ENCODE results near the gene MICAL3. TPM values are rescaled to one million over a fixed set of nuclear protein-coding genes. Genes with fewer than 3 reads are reported as not detected.
"Not testable (repeated sequence)": the region's sequence is repeated elsewhere in the genome, so short reads cannot be mapped to it uniquely, and the experiment has no call there.

MICAL3 gene
- total and polyA plus RNA-seq, 9 donors = 21.9 to 50.1 (median 32.2) TPM

- no peaks in the 10 kb centered on the region for H3K36me3 ChIP-seq (ENCODE audit: control insufficient read depth, insufficient read depth, low read length)
- peaks cover 4% of the 10 kb centered on the region for H3K27me3 ChIP-seq (ENCODE audit: control insufficient read depth, insufficient read depth, low read length)
- no peak for DNase-seq
- no peak overlapping the region for H3K4me3 ChIP-seq (ENCODE audit: low read length)
- no peak overlapping the region for H3K27ac ChIP-seq (ENCODE audit: low read length)
- peaks cover 22% of the 10 kb centered on the region for H3K4me1 ChIP-seq (ENCODE audit: control insufficient read depth, insufficient read depth, low read length)
- WGBS (ENCODE audit: insufficient coverage) = 43% methylated on average over 1 of the region's 3 CpGs
- H3K9me3 ChIP-seq (replicated peaks; ENCODE audit: control insufficient read depth, low read depth, low read length) = no peaks in the 10 kb centered on the region
These were observed 44.1 kb upstream of the MICAL3 start for GRCh38 chr22:18068381-18068988.

DNA sequence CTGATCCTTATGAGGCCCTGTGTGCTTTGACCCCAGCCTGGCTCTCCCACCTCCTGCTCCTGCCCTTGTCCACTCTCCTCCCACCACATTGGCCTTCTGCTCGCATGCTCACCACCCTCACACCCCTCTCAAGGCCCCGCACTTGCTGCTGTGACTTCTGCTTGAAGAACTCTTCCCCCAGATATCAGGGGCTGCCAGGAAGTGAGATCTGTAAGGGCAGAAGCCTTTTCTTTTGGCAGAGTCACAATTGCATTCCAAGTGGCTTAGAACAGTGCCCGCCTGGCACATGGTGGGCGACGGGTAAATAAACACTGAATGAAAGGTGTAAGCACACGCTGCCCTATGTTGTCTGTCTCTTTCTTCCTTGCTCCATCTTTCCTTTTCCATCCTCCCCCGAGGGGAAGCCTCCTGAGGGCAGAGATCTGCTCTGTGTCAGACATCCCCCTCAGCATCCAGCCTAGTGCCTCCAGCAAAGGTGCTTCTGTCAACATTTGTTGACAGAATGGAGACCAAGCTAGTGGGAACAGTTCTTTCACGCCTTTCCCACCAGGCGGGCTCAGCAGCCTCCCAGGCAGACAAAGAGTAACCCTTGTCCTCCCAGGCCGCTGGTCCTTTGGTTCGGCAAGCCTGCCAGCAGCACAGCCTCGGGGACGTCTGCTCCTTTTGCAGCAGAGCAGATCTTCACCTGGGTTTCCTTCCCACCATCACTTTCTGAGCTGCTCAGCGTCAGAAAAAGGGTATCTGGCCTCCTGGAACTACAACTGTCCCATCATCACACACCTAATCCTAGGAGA, 43.4 kb upstream of the MICAL3 start:
- Histone ChIP-seq H3K4me3 (ENCODE audit: low read length) (no peak overlapping the region), H3K27me3 (ENCODE audit: control insufficient read depth, insufficient read depth, low read length) (peaks cover 6% of the 10 kb centered on the region), H3K36me3 (ENCODE audit: control insufficient read depth, insufficient read depth, low read length) (no peaks in the 10 kb centered on the region), H3K27ac (ENCODE audit: low read length) (no peak overlapping the region), H3K4me1 (ENCODE audit: control insufficient read depth, insufficient read depth, low read length) (peaks cover 27% of the 10 kb centered on the region), H3K9me3 (replicated peaks; ENCODE audit: control insufficient read depth, low read depth, low read length) (no peaks in the 10 kb centered on the region)
- 49% methylated on average over 12 of the region's 14 CpGs for WGBS (ENCODE audit: insufficient coverage)
- no peak for DNase-seq

DNA sequence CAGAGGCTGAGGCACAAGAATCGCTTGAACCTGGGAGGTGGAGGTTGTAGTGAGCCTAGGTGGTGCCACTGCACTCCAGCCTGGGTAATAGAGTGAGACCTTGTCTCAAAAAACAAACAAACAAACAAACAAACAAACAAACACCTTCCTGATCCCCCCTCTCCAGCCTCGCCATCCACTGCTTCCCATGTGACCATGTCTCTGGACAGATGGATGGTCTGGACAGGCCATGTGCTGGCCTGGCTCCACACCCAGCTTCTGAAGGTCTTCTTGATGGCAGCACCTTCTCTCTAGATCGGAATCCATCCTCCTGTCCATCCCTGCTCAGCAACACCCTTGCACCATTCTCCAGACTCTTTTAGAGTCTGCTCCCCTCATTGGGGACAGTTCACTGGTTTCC, 42.8 kb upstream of the MICAL3 start:
- Histone ChIP-seq H3K27me3 (ENCODE audit: control insufficient read depth, insufficient read depth, low read length) (peaks cover 6% of the 10 kb centered on the region), H3K9me3 (replicated peaks; ENCODE audit: control insufficient read depth, low read depth, low read length) (no peaks in the 10 kb centered on the region), H3K36me3 (ENCODE audit: control insufficient read depth, insufficient read depth, low read length) (no peaks in the 10 kb centered on the region), H3K4me3 (ENCODE audit: low read length) (no peak overlapping the region), H3K27ac (ENCODE audit: low read length) (no peak overlapping the region), H3K4me1 (ENCODE audit: control insufficient read depth, insufficient read depth, low read length) (peaks cover 27% of the 10 kb centered on the region)
- 89% methylated on average over 2 of the region's 3 CpGs for WGBS (ENCODE audit: insufficient coverage)
- no peak for DNase-seq

GRCh38 chr22:18066181-18066859, 42.0 kb upstream of the MICAL3 start:
- no peak overlapping the region for H3K27ac ChIP-seq (ENCODE audit: low read length)
- H3K36me3 ChIP-seq (ENCODE audit: control insufficient read depth, insufficient read depth, low read length) = no peaks in the 10 kb centered on the region
- no peak overlapping the region for H3K4me3 ChIP-seq (ENCODE audit: low read length)
- no peak for DNase-seq
- H3K9me3 ChIP-seq (replicated peaks; ENCODE audit: control insufficient read depth, low read depth, low read length) = no peaks in the 10 kb centered on the region
- H3K4me1 ChIP-seq (ENCODE audit: control insufficient read depth, insufficient read depth, low read length) = peaks cover 24% of the 10 kb centered on the region
- H3K27me3 ChIP-seq (ENCODE audit: control insufficient read depth, insufficient read depth, low read length) = peaks cover 6% of the 10 kb centered on the region
- WGBS (ENCODE audit: insufficient coverage) = 48% methylated on average over 4 of the region's 12 CpGs

GRCh38 chr22:18065256-18065655, 40.9 kb upstream of the MICAL3 start:
- WGBS (ENCODE audit: insufficient coverage) = 63% methylated on average over 8 of the region's 9 CpGs
- no peak overlapping the region for H3K4me3 ChIP-seq (ENCODE audit: low read length)
- H3K27ac ChIP-seq (ENCODE audit: low read length) = no peak overlapping the region
- H3K9me3 ChIP-seq (replicated peaks; ENCODE audit: control insufficient read depth, low read depth, low read length) = no peaks in the 10 kb centered on the region
- peaks cover 21% of the 10 kb centered on the region for H3K4me1 ChIP-seq (ENCODE audit: control insufficient read depth, insufficient read depth, low read length)
- H3K36me3 ChIP-seq (ENCODE audit: control insufficient read depth, insufficient read depth, low read length) = no peaks in the 10 kb centered on the region
- DNase-seq = no peak
- H3K27me3 ChIP-seq (ENCODE audit: control insufficient read depth, insufficient read depth, low read length) = peaks cover 6% of the 10 kb centered on the region

- H3K27me3 ChIP-seq (ENCODE audit: control insufficient read depth, insufficient read depth, low read length) = peaks cover 6% of the 10 kb centered on the region
- no peak for DNase-seq
- 72% methylated on average over 5 of the region's 7 CpGs for WGBS (ENCODE audit: insufficient coverage)
- no peaks in the 10 kb centered on the region for H3K36me3 ChIP-seq (ENCODE audit: control insufficient read depth, insufficient read depth, low read length)
- no peak overlapping the region for H3K4me3 ChIP-seq (ENCODE audit: low read length)
- H3K27ac ChIP-seq (ENCODE audit: low read length) = no peak overlapping the region
- peaks cover 21% of the 10 kb centered on the region for H3K4me1 ChIP-seq (ENCODE audit: control insufficient read depth, insufficient read depth, low read length)
- H3K9me3 ChIP-seq (replicated peaks; ENCODE audit: control insufficient read depth, low read depth, low read length) = no peaks in the 10 kb centered on the region
These were observed 40.3 kb upstream of the MICAL3 start for GRCh38 chr22:18064636-18065035.

GRCh38 chr22:18063715-18064114, 39.4 kb upstream of the MICAL3 start:
- peak; percentile 71 for DNase-seq
- peaks cover 21% of the 10 kb centered on the region for H3K4me1 ChIP-seq (ENCODE audit: control insufficient read depth, insufficient read depth, low read length)
- not testable (repeated sequence) for H3K27ac ChIP-seq (ENCODE audit: low read length); H3K27me3 ChIP-seq (ENCODE audit: control insufficient read depth, insufficient read depth, low read length); H3K4me3 ChIP-seq (ENCODE audit: low read length); H3K9me3 ChIP-seq (replicated peaks; ENCODE audit: control insufficient read depth, low read depth, low read length); H3K36me3 ChIP-seq (ENCODE audit: control insufficient read depth, insufficient read depth, low read length)
- 22% methylated on average over 6 of the region's 6 CpGs for WGBS (ENCODE audit: insufficient coverage)

- Histone ChIP-seq H3K27ac (ENCODE audit: low read length) (no peak overlapping the region), H3K4me3 (ENCODE audit: low read length) (no peak overlapping the region), H3K27me3 (ENCODE audit: control insufficient read depth, insufficient read depth, low read length) (peaks cover 6% of the 10 kb centered on the region), H3K36me3 (ENCODE audit: control insufficient read depth, insufficient read depth, low read length) (no peaks in the 10 kb centered on the region), H3K9me3 (replicated peaks; ENCODE audit: control insufficient read depth, low read depth, low read length) (no peaks in the 10 kb centered on the region), H3K4me1 (ENCODE audit: control insufficient read depth, insufficient read depth, low read length) (peaks cover 18% of the 10 kb centered on the region)
- no peak for DNase-seq
- 76% methylated on average over 5 of the region's 7 CpGs for WGBS (ENCODE audit: insufficient coverage)
These were observed 38.9 kb upstream of the MICAL3 start for GRCh38 chr22:18063306-18063705.

DNA sequence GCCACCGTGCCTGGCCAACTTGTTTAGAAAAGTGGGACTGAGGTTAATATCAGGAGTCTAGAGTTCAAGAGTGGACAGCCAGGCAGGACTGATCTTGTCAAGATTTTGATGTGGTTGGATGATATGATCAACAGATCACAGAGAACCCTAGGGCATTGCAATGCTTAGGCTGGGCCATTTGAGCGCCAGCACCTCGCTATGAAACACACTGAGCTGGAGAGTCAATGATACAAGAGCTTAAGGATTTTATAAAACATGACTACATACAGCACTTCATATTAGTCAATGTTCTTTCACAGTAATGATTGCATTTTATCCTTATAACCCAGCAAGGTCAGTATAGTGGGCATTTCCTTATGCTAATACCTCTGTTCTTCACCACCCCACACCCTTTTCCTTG, 38.1 kb upstream of the MICAL3 start:
- peaks cover 6% of the 10 kb centered on the region for H3K27me3 ChIP-seq (ENCODE audit: control insufficient read depth, insufficient read depth, low read length)
- no peaks in the 10 kb centered on the region for H3K36me3 ChIP-seq (ENCODE audit: control insufficient read depth, insufficient read depth, low read length)
- no peak overlapping the region for H3K4me3 ChIP-seq (ENCODE audit: low read length)
- no peak for DNase-seq
- WGBS (ENCODE audit: insufficient coverage) = 100% methylated on average over 1 of the region's 3 CpGs
- H3K4me1 ChIP-seq (ENCODE audit: control insufficient read depth, insufficient read depth, low read length) = peaks cover 13% of the 10 kb centered on the region
- no peaks in the 10 kb centered on the region for H3K9me3 ChIP-seq (replicated peaks; ENCODE audit: control insufficient read depth, low read depth, low read length)
- no peak overlapping the region for H3K27ac ChIP-seq (ENCODE audit: low read length)

Measured in muscle of leg (tissue), 11 donors.